ENCODE results near the gene DNAJB8.

GRCh38 chr3:128435561-128435960 is 31.1 kb downstream of the DNAJB8 start:
- TF ChIP-seq ELF4 (IDR thresholded peaks at IDR 0.05) (no peak), ZNF384 (IDR thresholded peaks at IDR 0.05) (no peak), PKNOX1 (IDR thresholded peaks at IDR 0.05) (no peak), BHLHE40 (IDR thresholded peaks at IDR 0.05; ENCODE audit: borderline replicate concordance) (no peak), LEF1 (IDR thresholded peaks at IDR 0.05; ENCODE audit: borderline replicate concordance) (no peak), SUZ12 (IDR thresholded peaks at IDR 0.05) (no peak), ARNT (IDR thresholded peaks at IDR 0.05) (no peak), FOXA1 (IDR thresholded peaks at IDR 0.05) (no peak), FOXK2 (IDR thresholded peaks at IDR 0.05) (no peak)
